NCI-H2196 treated with DMSO at 0.1 percent for 48 hours (cell line): ENCODE results near the gene STK24.
A peak's percentile ranks its signal among the peaks of the same experiment; 100 is the strongest.

Source experiments
- DNase-seq: peaks from one replicate; lab custom pipeline; 2025; ENCODE audit not compliant: unreplicated experiment; lab: John Stamatoyannopoulos, UW

Gene STK24

DNA sequence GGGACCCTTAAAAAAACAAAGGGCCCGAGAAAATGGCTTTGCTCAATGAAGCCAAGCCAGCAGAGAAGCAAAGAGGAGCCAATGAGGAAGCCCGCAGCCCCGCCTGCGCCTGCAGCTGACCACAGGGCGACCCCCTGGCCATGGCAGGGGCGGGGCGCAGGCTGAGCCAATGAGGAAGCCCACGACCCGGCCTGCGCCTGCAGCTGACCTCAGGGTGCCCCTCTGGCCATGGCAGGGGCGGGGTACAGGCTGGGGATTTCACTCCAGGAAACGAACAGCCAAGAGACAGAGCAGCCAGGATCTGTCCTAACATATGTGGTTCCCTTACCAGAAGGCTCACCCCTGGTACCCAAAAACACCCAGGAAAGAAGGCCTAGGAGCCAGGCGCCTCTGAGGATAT is 101.4 kb downstream of the STK24 start:
- no peak for DNase-seq

DNA sequence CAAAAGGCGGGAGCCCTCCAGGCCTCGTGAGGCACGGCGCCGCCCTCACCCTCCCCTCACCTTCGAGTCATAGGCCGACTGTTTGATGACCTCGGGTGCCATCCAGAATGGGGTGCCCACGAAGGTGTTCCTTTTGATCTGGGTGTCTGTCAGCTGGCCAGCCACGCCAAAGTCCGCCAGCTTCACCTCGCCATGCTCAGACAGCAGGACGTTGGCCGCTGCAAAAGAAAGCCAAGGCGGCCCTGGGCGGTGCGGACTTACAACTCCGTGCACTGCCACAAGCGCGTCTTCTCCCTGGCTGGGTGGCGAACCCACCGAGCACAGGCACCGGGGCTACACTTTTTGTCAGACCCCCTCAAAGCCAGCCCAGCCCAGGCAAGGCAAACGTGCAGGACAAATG is 102.1 kb downstream of the STK24 start:
- DNase-seq = no peak

DNA sequence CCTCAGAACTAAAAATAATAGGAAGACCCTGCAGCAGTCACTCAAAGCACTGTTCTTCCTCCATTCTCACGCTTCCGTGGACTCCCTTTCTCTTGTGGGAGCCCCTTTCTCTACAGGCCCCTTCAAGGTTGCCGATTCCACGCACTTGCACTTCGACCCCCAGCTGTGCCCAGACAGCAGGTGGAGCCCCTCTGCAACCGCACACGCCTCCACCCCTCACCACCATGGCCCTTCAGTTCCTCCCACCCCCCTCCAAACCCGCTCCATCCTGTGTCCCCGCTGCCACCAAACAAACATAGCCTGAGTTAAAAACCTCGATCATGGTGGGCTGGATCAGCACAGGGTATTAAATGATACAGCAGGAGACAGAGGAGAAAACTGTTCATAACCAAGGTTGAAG is 102.6 kb downstream of the STK24 start:
- DNase-seq = no peak

DNA sequence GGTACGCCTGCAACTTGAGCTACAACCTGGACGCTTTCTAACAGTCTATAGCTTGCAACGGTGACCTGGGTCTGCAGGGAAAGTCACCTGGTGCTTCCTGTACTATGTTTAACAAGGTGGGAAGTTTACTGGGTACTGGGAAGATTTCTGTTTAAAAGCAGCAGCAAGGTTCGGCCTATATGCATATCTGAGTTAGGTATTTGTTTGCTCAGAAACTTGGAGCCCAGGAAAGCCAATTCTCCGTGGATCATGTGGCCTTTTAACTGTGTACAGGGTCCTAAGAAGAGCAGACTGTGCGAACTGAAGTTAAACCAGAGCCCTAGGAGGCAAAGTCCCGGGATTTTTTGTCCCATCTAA is 103.1 kb downstream of the STK24 start:
- DNase-seq = no peak

DNA sequence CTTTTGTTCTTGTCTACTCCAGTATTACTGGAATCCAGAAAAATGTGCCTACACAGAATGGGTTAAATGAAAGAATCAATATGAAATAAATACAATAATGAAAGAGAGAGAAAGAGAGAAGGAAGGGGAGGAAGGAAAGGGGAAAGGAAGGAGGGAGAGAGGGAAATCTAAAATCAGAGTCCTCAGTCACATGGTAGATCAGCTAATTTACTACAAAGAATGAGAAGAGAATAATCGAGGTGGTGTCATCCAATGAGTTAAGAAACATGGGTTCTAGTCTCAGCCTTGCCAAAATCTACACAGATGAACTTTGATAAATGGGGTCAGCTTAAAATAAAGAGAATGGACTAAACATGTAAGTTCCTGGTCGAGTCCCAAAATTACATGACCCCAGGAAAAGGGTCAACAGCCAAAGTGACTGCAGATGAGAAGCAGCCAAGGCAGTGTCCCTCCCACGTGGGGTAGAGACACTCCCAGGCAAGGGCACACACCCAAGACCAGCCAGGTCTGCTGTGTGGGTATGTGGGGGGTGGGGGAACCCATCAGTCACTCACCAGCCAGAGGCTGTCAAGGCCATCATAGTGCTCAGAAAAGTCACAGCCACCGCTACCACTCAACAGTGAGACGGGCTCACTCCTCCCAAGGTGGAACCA is 103.6 kb downstream of the STK24 start:
- no peak for DNase-seq

DNA sequence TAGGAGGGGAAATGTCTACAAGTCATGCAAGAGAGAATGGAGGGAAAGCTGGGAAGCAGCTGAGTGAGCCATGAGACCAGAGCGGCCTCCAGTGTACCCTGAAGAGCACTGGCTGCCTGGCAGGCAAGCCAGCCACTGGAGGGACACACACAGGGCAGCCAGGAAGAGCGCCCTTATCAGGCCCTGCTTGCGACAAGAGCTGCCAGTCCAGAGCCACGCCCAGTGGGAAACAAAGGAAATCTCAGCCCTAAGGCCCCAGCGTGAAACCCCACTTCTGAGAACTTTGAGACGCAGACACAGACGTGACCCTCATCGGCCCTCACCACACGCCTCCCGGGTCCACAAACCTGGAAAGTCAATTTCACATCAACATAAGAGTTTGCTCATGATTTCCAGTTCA is 105.0 kb downstream of the STK24 start:
- no peak for DNase-seq

DNA sequence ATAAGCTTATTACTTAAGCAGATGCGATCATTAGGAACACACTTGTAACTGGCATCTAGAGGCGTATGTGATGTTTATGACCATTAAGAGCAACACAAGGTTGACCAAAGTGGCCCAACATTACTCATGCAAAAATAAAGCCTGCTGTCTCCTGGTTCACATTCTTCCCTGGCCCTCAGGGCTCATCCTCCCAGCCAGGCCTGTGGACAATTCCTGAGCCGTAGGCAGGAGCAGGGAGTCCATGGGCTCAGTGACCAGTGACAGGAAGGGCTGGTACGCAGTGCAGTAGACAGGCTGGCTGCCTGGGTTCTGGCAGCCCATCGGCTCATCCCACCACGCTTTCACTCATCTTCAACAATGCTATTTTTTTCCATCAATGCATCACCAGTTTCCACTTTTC is 106.0 kb downstream of the STK24 start:
- no peak for DNase-seq

DNA sequence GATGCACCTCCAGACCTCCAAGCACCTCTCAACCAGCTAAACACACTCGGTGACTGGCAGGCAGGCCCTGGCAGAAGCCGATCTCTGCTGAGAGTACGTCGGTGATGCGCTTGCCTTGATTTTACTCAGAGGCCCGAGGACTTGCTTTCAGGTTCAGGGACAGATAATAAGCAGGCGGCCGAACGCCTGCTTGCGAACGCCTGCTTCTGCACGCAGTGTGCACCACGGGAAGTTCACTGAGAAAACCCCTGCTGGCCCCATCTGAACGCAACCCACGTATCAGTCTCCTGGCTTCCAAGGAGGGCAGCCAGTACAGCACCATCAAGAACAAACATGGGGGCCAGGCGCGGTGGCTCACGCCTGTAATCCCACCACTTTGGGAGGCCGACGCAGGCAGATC is 108.0 kb downstream of the STK24 start:
- DNase-seq = no peak

DNA sequence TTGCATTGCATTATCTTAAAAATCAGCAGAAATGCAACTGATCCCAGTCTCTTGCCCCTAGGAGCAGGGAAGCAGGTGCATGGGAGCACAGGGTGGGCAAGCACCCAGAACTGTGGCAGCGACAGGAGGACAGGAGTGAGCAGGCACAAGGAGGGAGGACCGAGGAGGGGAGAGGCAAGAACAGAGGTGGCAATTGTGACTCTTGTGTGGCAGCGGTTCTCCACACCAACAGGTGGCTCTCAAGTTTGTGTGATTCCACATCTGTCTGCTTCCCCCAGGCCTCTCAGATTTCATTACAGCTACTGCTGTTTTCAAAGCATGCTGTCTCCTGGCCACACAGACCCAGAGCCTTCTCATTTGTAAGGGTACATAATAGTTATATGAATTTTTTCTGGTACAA is 108.5 kb downstream of the STK24 start:
- no peak for DNase-seq

DNA sequence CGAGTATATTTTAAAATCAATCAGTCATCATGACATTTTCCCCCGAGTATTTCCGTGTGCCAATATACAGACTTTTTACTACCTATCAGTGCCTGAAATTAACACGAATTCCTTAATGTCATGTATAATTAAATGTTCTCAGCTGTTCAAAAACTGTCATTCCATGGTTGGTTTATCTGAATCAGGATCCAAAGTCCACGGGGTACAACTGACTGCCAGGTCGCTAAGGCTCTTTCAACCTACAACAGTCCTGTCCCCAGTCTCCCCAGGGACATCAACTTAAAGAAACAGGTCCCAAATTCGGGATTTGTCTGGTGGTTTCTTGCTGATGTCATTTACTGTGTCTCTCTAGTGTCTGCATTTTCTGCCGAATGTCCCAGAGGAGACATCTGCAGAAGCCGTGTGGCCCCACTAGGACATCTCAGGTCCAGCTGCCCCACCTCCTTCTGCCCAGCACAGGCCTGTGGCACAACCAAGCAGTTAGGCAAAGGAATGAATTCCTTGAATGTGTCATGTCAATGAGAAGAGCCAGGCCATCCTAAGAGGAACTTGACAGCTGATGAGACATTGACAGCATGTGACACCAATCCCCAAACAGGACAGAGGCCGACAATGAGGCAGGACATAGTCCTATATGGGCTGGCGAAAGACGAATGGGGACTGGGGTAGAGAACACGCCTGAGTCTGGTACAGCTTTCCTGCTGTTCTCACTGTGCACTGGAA is 109.5 kb downstream of the STK24 start:
- DNase-seq = no peak

DNA sequence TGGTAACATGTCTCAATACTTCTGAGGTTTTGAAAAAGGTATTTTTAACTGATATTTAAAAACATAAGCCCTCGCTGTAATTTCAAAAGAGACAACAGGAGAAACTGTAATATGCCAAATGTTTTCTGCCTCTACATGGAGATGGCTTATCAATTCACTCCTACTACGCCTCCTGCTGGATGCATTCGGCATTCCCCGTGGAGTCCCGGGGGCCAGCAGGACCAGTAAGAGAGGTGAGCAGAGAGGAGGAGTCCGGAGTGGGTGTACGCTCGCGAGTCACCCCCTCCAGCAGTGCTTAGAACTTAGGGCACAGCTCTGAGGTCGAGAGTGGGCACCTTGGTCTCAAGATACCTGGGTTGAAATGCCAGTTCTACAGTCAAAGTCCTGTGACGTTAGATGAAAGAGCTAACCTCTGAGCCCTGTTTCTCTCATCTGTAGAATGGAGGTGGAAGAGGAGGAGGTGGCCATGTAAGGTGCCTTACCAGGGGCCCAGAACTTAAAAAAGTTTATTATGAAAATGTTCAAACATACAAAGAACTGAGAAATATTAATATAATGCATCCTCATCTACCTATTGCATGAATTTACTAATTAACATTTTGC is 110.2 kb downstream of the STK24 start:
- DNase-seq = no peak

DNA sequence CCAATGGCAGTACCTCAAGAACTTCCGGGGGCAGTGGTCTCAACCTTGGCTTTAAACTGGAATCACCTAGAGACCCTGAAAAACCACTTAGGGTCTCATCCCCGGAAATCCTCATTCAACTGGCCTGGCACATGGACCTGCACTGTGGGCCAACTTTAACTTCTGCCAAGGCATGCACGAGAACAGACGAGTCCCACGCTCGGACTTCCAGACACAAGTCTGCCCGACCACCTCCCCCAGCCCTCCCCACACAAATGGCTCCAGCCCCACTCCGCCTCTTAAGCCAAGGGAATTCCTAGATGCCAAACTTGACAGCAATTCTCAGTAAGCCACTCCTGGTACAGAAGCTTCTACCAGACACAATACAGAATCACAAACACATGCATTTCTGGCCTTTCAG is 114.0 kb downstream of the STK24 start:
- no peak for DNase-seq

DNA sequence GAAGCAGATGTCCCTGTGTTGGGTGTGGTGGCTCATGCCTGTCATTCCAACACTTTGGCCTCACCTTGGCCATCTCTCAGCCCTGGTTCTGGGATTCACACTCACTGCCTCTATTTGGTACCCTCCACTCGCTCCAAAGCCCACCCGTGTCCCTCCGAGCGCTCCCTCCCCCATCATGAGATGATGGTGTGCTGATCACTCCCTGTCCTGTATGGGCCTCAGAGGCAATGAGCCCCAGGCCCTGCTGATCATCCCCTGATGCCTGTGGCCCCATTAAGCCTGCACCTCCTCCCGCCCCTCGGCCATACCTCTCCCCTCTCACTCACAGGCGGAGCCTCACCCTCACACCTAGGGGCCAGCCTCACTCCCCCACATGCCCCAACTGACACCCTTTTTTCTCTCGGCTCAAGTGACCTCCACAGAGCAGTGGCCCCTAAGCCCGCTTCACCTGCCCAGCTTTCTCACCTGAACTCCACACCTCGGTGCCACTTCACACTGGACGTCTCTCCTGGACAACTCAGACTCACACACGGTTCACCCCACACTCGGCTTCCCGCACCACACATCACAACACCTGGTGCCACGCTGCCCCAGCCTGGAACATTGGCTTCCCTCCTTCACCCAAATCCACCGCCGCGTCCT is 114.5 kb downstream of the STK24 start:
- no peak for DNase-seq

DNA sequence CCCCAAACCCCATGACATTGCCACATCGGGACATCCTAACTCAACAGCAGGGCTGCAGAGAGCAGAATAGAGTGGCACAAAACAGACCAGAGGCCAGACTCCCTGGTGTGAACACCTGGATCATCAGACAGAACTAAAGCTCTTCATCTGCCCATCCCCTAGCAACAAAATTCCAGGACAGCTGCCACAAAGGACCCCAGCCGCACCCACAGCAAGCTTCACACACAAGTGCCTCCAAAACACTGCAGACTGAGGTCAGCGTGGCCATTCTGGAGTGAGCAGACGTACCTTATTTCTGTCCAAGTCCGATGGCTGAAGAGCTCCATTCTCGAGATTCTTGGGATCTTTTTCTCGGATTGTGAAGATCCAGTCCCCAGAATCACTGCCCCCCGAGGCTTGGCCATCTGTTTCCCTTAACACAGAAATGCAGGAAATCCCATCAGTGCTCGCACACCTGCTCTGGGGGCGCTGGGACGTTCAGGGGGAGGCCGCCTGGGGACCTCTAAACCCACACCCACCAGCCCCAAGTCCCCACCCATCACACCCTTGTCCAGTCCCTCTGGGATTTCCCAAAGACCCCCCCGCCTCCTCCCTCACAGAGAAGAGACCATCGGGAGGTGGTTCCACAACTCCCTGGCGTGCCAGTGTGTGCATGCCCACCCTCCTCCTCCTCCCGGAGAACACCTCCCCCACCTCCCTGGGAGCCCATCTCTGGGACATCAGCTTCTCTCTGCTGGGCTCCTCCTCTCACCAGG is 115.2 kb downstream of the STK24 start:
- no peak for DNase-seq

DNA sequence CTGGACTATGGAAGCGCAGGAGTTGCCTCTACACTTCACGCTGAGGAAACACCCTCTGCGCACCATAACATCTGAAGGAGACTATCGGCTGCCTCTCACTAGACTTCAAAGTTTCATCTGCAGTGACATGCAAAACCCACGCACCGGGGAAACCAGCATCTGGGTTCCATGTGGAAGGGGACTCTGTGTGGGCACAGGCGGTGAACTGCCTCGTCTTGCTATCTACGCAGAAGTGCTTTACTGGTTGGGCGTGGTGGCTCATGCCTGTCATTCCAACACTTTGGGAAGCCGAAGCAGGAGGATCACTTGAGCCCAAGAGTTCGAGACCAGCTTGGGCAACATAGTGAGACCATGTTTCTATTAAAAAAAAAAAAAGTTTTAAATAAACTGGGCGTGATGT is 116.4 kb downstream of the STK24 start:
- DNase-seq = no peak

DNA sequence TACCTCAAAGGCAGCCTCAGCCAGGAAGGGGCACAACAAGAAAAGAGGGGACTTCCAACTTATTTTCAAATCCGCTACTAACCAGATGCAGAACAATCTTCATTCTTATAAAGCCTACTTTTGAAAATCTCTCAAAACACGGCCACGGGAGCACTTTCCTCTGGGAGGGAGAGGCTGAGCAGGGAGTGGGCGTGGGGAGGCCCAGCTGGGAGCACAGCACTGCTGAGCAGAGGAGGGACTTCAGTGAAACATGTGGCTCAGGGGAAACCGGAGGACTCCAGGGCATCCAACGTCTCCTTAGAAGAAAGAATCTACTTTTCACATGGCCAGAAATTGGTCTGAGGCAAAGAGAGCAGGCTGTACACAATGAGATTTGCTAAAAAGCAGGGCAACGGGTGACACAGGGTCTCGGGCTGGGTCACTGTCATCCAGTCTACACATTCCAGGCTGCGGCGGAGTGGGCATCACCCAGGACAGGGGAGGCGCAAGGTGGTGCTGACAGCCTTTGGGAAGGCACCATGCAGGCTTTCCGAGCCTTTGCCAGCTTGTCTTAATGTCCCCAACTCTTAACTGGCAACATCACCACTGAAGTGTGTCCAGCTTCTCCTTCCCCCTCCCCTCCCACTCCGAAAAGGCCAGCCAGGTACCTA is 117.1 kb downstream of the STK24 start:
- no peak for DNase-seq

DNA sequence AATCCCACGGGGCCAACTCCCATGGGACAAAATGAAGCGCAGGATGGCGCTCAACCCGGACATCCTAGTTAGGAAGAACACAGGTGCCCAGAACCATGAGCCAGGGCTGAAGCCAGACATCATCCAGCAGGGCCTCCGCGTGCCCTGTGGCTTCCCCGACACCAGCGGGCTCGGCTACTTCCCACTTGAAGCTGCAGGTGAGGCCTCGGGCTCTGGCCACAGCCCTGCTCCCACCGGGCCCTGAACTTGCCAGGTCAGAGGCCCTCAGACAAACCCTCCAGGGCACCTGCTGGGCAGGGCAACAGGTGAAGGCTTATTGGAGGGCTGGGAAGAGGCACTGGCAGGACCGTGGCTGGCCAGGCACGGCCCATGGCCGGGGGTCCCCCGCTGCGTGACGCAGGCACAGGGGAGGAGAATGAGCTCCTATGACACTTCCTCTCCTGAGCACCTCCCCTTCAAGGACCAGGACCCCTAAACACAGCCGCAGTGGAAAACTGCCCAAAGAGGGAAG is 117.7 kb downstream of the STK24 start:
- no peak for DNase-seq

DNA sequence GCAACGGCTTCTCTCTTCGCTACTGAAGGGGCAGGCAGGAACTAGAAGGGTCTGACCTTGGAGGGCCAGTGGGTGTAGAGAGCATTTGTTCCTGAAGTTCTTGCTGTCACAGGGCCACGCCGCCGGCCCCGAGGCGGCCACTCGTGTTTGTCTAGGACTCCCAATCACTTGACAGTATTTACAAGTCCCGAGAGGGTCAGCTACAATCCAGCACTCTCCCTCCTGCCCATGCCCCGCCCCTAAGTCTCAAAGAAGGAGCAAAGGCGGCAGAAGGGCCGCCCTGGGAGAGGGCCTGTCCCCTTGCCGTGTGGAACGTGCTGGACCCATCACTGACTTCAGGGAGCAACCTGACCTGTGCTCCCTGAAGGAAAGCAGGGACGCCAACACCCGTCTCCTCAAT is 118.5 kb downstream of the STK24 start:
- no peak for DNase-seq

DNA sequence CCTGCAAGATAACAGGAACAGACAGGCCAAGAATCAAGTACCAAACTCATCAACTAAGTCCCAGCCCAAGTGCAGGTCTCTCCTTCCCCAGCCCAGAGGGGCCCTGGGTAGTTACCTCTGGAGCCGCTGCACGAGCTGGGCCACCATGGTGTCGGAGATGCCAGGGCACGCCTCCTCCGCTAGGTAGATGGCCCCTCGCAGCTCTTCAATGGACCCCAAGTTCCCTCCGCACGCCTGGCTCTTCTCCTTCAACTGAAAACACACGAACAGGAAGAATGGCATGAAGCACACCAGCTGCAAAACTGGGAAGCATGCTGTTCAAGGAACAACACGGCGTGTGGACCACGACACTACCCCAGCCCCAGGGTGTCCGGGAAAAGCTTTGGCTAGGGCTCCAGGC is 119.9 kb downstream of the STK24 start:
- DNase-seq = no peak

DNA sequence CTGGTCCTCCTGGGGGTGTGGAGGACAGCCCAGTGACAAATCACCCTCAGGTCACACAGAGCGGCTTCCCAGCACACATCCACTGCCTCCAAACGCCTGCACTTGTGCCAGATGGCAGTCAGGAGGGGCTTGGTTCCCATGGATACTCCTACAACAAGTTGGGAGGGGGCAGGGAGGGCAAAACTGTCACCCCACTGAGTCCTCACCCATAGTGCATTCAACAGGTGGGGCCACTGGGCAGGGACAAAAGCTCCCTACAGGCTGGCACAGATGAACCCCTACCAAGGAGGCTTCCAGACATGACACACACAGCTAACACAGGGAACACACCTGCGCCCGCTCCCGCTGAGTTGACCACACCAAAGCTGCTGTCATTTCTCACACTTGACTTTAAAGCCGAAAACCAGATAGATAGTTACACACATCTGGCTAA is 120.5 kb downstream of the STK24 start:
- DNase-seq = no peak

DNA sequence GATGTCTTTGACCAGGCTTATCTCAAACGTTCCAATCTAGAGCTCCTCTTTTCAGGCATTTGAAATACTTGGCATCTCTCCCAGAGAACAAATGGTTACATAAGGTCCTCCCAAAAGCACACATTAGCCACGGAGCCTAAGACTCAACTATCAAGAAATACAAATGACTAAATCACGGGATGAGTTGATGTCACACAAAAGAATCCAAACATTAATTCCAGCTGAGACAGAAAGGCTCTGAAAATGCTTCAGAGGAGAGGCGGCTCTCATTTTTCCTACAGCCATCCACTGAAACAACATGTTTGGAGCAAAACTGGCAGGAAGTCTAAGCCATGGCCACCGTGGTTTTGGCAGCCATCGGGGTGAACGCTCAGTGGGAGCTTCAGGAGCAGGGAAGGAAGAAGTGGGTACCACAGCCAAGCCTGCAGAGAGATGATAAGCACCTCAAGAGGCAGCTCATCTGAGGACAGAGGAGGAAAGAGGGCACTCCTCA is 122.5 kb downstream of the STK24 start:
- DNase-seq = peak; percentile 2
